HepG2 (cell line): ENCODE measurements around the gene SYTL1. TPM values are rescaled to one million over a fixed set of nuclear protein-coding genes. Genes with fewer than 3 reads are reported as not detected.
A peak's percentile ranks its signal among the peaks of the same experiment; 100 is the strongest.

ENCODE experiments used
- BHLHE40 ChIP-seq: IDR thresholded peaks from 2 replicates; pipeline ENCODE4 v1.6.1; 2011; ENCODE audit warnings: low read length, improper control_type of control experiment
- CREB3 ChIP-seq: sonication (generic); formaldehyde crosslinking; IDR thresholded peaks from 2 replicates; pipeline ENCODE4 v1.5.0; 2020; ENCODE audit warnings: missing genetic modification reagents
- FOXA3 ChIP-seq: IDR thresholded peaks from 2 replicates; pipeline ENCODE4 v1.6.1; 2016; ENCODE audit warnings: missing genetic modification reagents, missing compliant biosample characterization
- GTF2F1 ChIP-seq: fragments of 150-350 bp; IDR thresholded peaks from 2 replicates; pipeline ENCODE4 v1.6.1; 2014; ENCODE audit warnings: low read length
- HES4 ChIP-seq: sonication (generic); formaldehyde crosslinking; IDR thresholded peaks from 2 replicates; pipeline ENCODE4 v1.9.0; 2021; ENCODE audit warnings: mild to moderate bottlenecking, missing genetic modification reagents, borderline replicate concordance
- HNRNPL ChIP-seq: fragments of 200-400 bp; formaldehyde crosslinking; IDR thresholded peaks from 2 replicates; pipeline ENCODE4 v1.6.1; 2017; ENCODE audit warnings: mild to moderate bottlenecking, low read depth, low read length
- IKZF1 ChIP-seq: fragments of 450-650 bp; IDR thresholded peaks from 2 replicates; pipeline ENCODE4 v1.7.1; 2016
- JDP2 ChIP-seq: sonication (generic); formaldehyde crosslinking; IDR thresholded peaks from 2 replicates; pipeline ENCODE4 v1.8.1; 2022; ENCODE audit warnings: missing genetic modification reagents, borderline replicate concordance
- MNT ChIP-seq: fragments of 450-650 bp; IDR thresholded peaks from 2 replicates; pipeline ENCODE4 v1.6.1; 2016
- SATB2 ChIP-seq: sonication (generic); formaldehyde crosslinking; IDR thresholded peaks from 2 replicates; pipeline ENCODE4 v1.5.0; 2020; ENCODE audit warnings: missing genetic modification reagents
- SP140L ChIP-seq: sonication (generic); formaldehyde crosslinking; IDR thresholded peaks from 2 replicates; pipeline ENCODE4 v1.4.0; 2020; ENCODE audit warnings: missing genetic modification reagents, borderline replicate concordance
- ZFP1 ChIP-seq: IDR thresholded peaks from 2 replicates; pipeline ENCODE4 v1.6.1; 2016
- ZNF687 ChIP-seq: sonication (generic); formaldehyde crosslinking; IDR thresholded peaks from 2 replicates; pipeline ENCODE4 v1.5.1; 2020; ENCODE audit warnings: mild to moderate bottlenecking, missing genetic modification reagents, moderate library complexity
- ZNF703 ChIP-seq: sonication (generic); formaldehyde crosslinking; IDR thresholded peaks from 2 replicates; pipeline ENCODE4 v1.5.1; 2020; ENCODE audit warnings: missing genetic modification reagents, mild to moderate bottlenecking, moderate library complexity, borderline replicate concordance
- ZNF788 ChIP-seq: sonication (generic); formaldehyde crosslinking; IDR thresholded peaks from 2 replicates; pipeline ENCODE4 v1.5.0; 2020; ENCODE audit warnings: mild to moderate bottlenecking, missing genetic modification reagents, borderline replicate concordance
- polyA plus RNA-seq, 8 experiments: library from polyadenylated mRNA; depleted of rRNA in 3 of 8; stranded (reverse) in 7 of 8; unstranded in 1 of 8; fragments of >200 nt; fragmentation: Illumina TruSeq in 4 of 8; extraction: Trizol in 4 of 8; gene quantifications; 2 replicates each; pipeline versions ENCODE4 v1.2.1 to v1.2.3, GENCODE V29; 2011 to 2016; ENCODE audit warnings: low read depth in 4 of 8, missing spikeins in 1 of 8, mixed read lengths in 1 of 8; ENCODE audit not compliant: insufficient read depth in 1 of 8
- total RNA-seq, 5 experiments: library from RNA; depleted of rRNA; stranded (reverse); fragments of >200 nt; fragmentation: Illumina TruSeq; extraction: Trizol; gene quantifications; 2 replicates each; pipeline ENCODE4 v1.2.3, GENCODE V29; 2016; ENCODE audit warnings: low read depth in 1 of 5
- TF ChIP-seq, protein P1 (sequence below): IDR thresholded peaks from 2 replicates; pipeline ENCODE4 v1.6.1; 2016; ENCODE audit warnings: low read depth, missing genetic modification reagents, missing compliant biosample characterization
- TF ChIP-seq, protein P2 (sequence below): IDR thresholded peaks from 2 replicates; pipeline ENCODE4 v1.6.1; 2018; ENCODE audit warnings: missing genetic modification reagents, mild to moderate bottlenecking, missing compliant biosample characterization

SYTL1 gene
- total and polyA plus RNA-seq, 2 of the 13 experiments (the other 11 are each of a cell fraction or from before 2014, with no cell fraction given), result 11.1 to 17.8 TPM

GRCh38 chr1:27341525-27342252 is at the start of gene SYTL1 (continued):
- TF ChIP-seq JDP2 (CRISPR knock-in tag), result no peak
- no peak for TF ChIP-seq GTF2F1
- TF ChIP-seq ZNF687 (CRISPR knock-in tag), result peak; percentile 66
- 0 out of 2 replicates have a peak, but pooled peaks have one; percentile 29 for TF ChIP-seq FOXA3 (CRISPR knock-in tag)
- TF ChIP-seq HES4, result no peak
- TF ChIP-seq, protein P1, sequence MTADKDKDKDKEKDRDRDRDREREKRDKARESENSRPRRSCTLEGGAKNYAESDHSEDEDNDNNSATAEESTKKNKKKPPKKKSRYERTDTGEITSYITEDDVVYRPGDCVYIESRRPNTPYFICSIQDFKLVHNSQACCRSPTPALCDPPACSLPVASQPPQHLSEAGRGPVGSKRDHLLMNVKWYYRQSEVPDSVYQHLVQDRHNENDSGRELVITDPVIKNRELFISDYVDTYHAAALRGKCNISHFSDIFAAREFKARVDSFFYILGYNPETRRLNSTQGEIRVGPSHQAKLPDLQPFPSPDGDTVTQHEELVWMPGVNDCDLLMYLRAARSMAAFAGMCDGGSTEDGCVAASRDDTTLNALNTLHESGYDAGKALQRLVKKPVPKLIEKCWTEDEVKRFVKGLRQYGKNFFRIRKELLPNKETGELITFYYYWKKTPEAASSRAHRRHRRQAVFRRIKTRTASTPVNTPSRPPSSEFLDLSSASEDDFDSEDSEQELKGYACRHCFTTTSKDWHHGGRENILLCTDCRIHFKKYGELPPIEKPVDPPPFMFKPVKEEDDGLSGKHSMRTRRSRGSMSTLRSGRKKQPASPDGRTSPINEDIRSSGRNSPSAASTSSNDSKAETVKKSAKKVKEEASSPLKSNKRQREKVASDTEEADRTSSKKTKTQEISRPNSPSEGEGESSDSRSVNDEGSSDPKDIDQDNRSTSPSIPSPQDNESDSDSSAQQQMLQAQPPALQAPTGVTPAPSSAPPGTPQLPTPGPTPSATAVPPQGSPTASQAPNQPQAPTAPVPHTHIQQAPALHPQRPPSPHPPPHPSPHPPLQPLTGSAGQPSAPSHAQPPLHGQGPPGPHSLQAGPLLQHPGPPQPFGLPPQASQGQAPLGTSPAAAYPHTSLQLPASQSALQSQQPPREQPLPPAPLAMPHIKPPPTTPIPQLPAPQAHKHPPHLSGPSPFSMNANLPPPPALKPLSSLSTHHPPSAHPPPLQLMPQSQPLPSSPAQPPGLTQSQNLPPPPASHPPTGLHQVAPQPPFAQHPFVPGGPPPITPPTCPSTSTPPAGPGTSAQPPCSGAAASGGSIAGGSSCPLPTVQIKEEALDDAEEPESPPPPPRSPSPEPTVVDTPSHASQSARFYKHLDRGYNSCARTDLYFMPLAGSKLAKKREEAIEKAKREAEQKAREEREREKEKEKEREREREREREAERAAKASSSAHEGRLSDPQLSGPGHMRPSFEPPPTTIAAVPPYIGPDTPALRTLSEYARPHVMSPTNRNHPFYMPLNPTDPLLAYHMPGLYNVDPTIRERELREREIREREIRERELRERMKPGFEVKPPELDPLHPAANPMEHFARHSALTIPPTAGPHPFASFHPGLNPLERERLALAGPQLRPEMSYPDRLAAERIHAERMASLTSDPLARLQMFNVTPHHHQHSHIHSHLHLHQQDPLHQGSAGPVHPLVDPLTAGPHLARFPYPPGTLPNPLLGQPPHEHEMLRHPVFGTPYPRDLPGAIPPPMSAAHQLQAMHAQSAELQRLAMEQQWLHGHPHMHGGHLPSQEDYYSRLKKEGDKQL, result no peak
- no peak for TF ChIP-seq ZNF703 (CRISPR knock-in tag)
- no peak for TF ChIP-seq CREB3 (CRISPR knock-in tag)
- peak; percentile 51; the same call in 1 of the 2 replicates for TF ChIP-seq ZNF788
- peak; percentile 39; the same call in 1 of the 2 replicates for TF ChIP-seq ZFP1 (CRISPR knock-in tag)
- TF ChIP-seq SP140L (CRISPR knock-in tag), result no peak
- no peak for TF ChIP-seq IKZF1
- TF ChIP-seq MNT, result peak; percentile 80
- TF ChIP-seq HNRNPL, result peak; percentile 82
- TF ChIP-seq BHLHE40, result no peak
- no peak for TF ChIP-seq SATB2 (CRISPR knock-in tag)
- TF ChIP-seq, protein P2, sequence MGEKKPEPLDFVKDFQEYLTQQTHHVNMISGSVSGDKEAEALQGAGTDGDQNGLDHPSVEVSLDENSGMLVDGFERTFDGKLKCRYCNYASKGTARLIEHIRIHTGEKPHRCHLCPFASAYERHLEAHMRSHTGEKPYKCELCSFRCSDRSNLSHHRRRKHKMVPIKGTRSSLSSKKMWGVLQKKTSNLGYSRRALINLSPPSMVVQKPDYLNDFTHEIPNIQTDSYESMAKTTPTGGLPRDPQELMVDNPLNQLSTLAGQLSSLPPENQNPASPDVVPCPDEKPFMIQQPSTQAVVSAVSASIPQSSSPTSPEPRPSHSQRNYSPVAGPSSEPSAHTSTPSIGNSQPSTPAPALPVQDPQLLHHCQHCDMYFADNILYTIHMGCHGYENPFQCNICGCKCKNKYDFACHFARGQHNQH (CRISPR knock-in tag), result no peak
